ENCODE data around the gene SLK. TPM values are rescaled to one million over a fixed set of nuclear protein-coding genes. Genes with fewer than 3 reads are reported as not detected.

SLK gene
- total RNA-seq, 1 experiment from 2014 or later, result 25.6 TPM

DNA sequence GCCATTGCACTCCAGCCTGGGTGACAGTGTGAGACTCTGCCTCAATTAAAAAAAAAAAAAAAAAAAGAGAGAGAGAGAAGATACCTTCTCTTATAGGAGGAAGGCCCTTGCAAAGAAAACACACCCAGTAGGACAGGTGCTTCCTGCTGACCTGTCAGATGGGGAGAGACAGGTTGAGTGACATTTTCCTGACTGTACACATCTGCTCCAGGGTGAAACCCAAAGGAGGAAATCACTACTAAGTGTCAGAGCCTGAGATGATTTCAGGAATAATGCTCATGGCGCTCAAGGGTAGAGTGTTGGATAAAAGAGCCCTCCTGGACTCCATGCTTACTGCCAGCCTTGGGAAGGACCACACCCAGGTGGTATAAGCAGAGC, 47.3 kb upstream of the SLK start:
- peaks cover 13% of the 10 kb centered on the region for H3K36me3 Mint-ChIP-seq (ENCODE audit: insufficient read depth, unreplicated experiment)
- no peak overlapping the region for H3K27ac Mint-ChIP-seq (ENCODE audit: unreplicated experiment)
- no TSS peak for BruUV-seq (replicated peaks)
- no peaks in the 10 kb centered on the region for H3K27me3 Mint-ChIP-seq (ENCODE audit: unreplicated experiment)
- intact Hi-C loops (cut with micrococcal nuclease; ENCODE audit: unreplicated experiment), result no loop called here
- DNase-seq, result no peak
- CTCF ChIA-PET, result no interaction called here
- peaks cover 7% of the 10 kb centered on the region for H3K4me1 Mint-ChIP-seq (ENCODE audit: low read depth, unreplicated experiment)
- H3K9me3 Mint-ChIP-seq (ENCODE audit: low read depth, unreplicated experiment), result no peaks in the 10 kb centered on the region
- TF ChIP-seq CTCF (IDR thresholded peaks at IDR 0.05; ENCODE audit: unreplicated experiment), result no peak
- no peak overlapping the region for H3K4me3 Mint-ChIP-seq (ENCODE audit: low read depth, unreplicated experiment)

DNA sequence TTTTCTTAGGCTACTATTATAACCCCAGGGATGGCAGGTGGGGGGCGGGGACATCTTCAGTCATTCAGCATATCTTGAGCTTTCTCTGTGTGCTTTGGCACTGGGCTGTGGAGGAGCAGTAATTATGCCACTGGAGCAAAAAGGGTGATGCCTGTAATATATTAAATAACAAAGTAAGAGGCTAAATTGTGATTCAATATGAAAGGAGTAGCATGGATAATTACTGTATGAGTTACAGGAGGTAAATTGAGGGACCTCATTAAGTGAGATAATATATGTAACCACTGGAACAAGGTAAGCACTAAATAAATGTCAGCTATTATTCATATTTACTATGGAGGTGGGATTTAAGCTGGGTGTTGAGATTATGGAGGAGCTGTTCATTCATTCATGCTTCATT, 45.7 kb upstream of the SLK start:
- Mint-ChIP-seq H3K4me1 (ENCODE audit: low read depth, unreplicated experiment) (peaks cover 7% of the 10 kb centered on the region), H3K27ac (ENCODE audit: unreplicated experiment) (no peak overlapping the region), H3K9me3 (ENCODE audit: low read depth, unreplicated experiment) (no peaks in the 10 kb centered on the region), H3K4me3 (ENCODE audit: low read depth, unreplicated experiment) (no peak overlapping the region), H3K36me3 (ENCODE audit: insufficient read depth, unreplicated experiment) (peaks cover 13% of the 10 kb centered on the region), H3K27me3 (ENCODE audit: unreplicated experiment) (no peaks in the 10 kb centered on the region)
- CTCF ChIA-PET, result no interaction called here
- DNase-seq, result no peak
- TF ChIP-seq CTCF (IDR thresholded peaks at IDR 0.05; ENCODE audit: unreplicated experiment), result no peak
- no TSS peak for BruUV-seq (replicated peaks)
- intact Hi-C loops (cut with micrococcal nuclease; ENCODE audit: unreplicated experiment), result no loop called here

GRCh38 chr10:103921750-103922195, 45.2 kb upstream of the SLK start:
- Mint-ChIP-seq H3K4me3 (ENCODE audit: low read depth, unreplicated experiment) (no peak overlapping the region), H3K27me3 (ENCODE audit: unreplicated experiment) (no peaks in the 10 kb centered on the region), H3K27ac (ENCODE audit: unreplicated experiment) (no peak overlapping the region), H3K4me1 (ENCODE audit: low read depth, unreplicated experiment) (peaks cover 7% of the 10 kb centered on the region), H3K9me3 (ENCODE audit: low read depth, unreplicated experiment) (no peaks in the 10 kb centered on the region), H3K36me3 (ENCODE audit: insufficient read depth, unreplicated experiment) (peaks cover 13% of the 10 kb centered on the region)
- intact Hi-C loops (cut with micrococcal nuclease; ENCODE audit: unreplicated experiment), result no loop called here
- no TSS peak for BruUV-seq (replicated peaks)
- no peak for TF ChIP-seq CTCF (IDR thresholded peaks at IDR 0.05; ENCODE audit: unreplicated experiment)
- CTCF ChIA-PET, result no interaction called here
- DNase-seq, result peak; percentile 36

DNA sequence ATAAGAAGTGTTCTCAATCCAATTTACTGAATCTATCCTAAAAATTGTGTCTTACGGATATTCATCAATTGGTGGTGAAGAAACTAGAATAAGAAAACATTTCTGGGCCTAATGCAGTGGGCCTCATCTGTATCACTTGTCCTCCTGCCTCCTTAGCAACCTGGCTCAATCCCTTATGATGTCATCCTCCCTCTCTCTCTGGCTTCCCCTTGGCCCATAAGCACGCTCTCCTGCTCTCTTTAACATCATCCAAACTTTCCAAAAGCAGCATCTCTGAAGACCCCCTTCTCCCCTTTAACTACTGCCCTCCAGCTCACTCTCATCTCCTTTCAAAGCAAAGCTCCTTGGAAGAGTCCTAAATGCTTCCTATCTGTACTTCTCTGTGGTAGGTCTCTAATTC, 44.3 kb upstream of the SLK start:
- intact Hi-C loops (cut with micrococcal nuclease; ENCODE audit: unreplicated experiment), result no loop called here
- no TSS peak for BruUV-seq (replicated peaks)
- no peak for TF ChIP-seq CTCF (IDR thresholded peaks at IDR 0.05; ENCODE audit: unreplicated experiment)

More for the DNA sequence above, 44.3 kb upstream of the SLK start:
- CTCF ChIA-PET, result no interaction called here
- H3K36me3 Mint-ChIP-seq (ENCODE audit: insufficient read depth, unreplicated experiment), result peaks cover 10% of the 10 kb centered on the region
- no peak for DNase-seq
- H3K4me1 Mint-ChIP-seq (ENCODE audit: low read depth, unreplicated experiment), result peaks cover 7% of the 10 kb centered on the region
- no peaks in the 10 kb centered on the region for H3K9me3 Mint-ChIP-seq (ENCODE audit: low read depth, unreplicated experiment)
- no peaks in the 10 kb centered on the region for H3K27me3 Mint-ChIP-seq (ENCODE audit: unreplicated experiment)
- no peak overlapping the region for H3K27ac Mint-ChIP-seq (ENCODE audit: unreplicated experiment)
- H3K4me3 Mint-ChIP-seq (ENCODE audit: low read depth, unreplicated experiment), result no peak overlapping the region
